ENCODE results near the gene ANKRD63. TPM values are rescaled to one million over a fixed set of nuclear protein-coding genes. Genes with fewer than 3 reads are reported as not detected.

Gene ANKRD63
- total and polyA plus RNA-seq, 2 donors (not counting 1 experiment from before 2014, with no cell fraction given), result not detected

DNA sequence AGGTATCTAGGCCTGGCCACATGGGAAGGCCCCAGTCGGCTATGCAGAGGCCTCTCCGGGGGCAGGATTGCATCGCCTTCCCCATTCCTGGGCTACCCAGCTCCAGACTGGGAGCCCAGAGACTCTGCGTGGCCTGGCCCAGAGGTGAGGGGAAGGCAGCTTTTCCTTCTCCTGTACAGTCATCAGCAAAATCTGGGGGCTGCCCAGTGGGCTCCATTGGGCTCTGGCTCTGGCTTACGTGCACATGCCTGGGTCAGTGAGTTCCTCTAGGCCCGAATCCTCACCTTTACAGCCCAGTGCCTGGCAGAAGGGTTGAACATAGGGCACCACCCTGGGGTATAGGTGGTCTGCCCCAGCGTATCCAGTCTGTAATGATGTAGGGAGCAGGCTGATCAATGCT, 3.9 kb upstream of the ANKRD63 start:
- H2AFZ ChIP-seq (ENCODE audit: low read length), result no peak overlapping the region
- no peaks in the 10 kb centered on the region for H3K9me3 ChIP-seq (ENCODE audit: control insufficient read depth, insufficient read depth, low read depth, low read length)
- no peak overlapping the region for H3K27ac ChIP-seq (ENCODE audit: insufficient read depth, low read length)
- H3K27me3 ChIP-seq (ENCODE audit: control insufficient read depth, insufficient read depth, low read length), result peaks cover 32% of the 10 kb centered on the region
- no peaks in the 10 kb centered on the region for H3K79me2 ChIP-seq (ENCODE audit: control insufficient read depth, insufficient read depth, low read length)
- no peak overlapping the region for H3K4me3 ChIP-seq (replicated peaks in 1 of 4; ENCODE audit: control extremely low read depth in 1 of 4, insufficient read depth in 1 of 4, low read depth in 3 of 4, low read length in 4 of 4)
- no peak for DNase-seq (ENCODE audit: low read depth in 2 of 2)
- no peak overlapping the region for H3K4me2 ChIP-seq (ENCODE audit: extremely low read depth, insufficient read depth, low read length)
- H3K36me3 ChIP-seq (ENCODE audit: control insufficient read depth, insufficient read depth, low read length), result no peaks in the 10 kb centered on the region
- TF ChIP-seq, protein P1, sequence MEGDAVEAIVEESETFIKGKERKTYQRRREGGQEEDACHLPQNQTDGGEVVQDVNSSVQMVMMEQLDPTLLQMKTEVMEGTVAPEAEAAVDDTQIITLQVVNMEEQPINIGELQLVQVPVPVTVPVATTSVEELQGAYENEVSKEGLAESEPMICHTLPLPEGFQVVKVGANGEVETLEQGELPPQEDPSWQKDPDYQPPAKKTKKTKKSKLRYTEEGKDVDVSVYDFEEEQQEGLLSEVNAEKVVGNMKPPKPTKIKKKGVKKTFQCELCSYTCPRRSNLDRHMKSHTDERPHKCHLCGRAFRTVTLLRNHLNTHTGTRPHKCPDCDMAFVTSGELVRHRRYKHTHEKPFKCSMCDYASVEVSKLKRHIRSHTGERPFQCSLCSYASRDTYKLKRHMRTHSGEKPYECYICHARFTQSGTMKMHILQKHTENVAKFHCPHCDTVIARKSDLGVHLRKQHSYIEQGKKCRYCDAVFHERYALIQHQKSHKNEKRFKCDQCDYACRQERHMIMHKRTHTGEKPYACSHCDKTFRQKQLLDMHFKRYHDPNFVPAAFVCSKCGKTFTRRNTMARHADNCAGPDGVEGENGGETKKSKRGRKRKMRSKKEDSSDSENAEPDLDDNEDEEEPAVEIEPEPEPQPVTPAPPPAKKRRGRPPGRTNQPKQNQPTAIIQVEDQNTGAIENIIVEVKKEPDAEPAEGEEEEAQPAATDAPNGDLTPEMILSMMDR (conservative IDR thresholded peaks at IDR 0.05 in 1 of 2, IDR thresholded peaks at IDR 0.05 in 1 of 2; ENCODE audit: low read depth in 1 of 2, low read length in 2 of 2), result no peak
- TF ChIP-seq EZH2 (IDR thresholded peaks at IDR 0.05; ENCODE audit: low read length, missing control alignments), result no peak
- no peak overlapping the region for H3K9ac ChIP-seq (ENCODE audit: insufficient read depth, low read length)
- H3K4me1 ChIP-seq (ENCODE audit: control insufficient read depth, extremely low read depth, insufficient read depth, low read length), result no peaks in the 10 kb centered on the region
- H4K20me1 ChIP-seq (ENCODE audit: control insufficient read depth, extremely low read depth, insufficient read depth, low read length), result no peaks in the 10 kb centered on the region

DNA sequence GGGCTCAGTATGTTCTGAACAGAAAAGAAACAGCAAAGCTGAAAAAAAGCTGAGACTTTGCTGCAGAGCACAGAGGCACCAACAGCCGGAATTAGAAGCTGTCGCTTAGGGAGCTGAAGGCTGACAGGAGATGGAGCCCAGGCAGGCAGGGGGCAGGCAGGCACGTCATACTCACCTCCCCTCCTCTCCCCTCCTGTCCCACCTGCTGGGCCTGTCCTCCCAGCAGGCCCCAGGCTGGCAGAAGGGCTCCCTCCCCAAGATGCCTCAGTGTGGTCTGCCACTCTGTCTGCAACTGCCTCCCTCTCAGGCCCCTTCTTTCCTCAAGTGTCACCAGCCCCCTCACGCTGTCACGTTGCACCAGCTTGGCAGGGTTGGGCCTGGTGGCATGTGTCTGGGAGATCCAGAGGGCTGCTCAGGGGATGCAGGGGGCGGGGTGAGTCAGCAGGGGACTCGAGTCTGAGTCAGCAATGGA, 3.2 kb upstream of the ANKRD63 start:
- TF ChIP-seq, protein P1 (conservative IDR thresholded peaks at IDR 0.05 in 1 of 2, IDR thresholded peaks at IDR 0.05 in 1 of 2; ENCODE audit: low read depth in 1 of 2, low read length in 2 of 2), result no peak
- no peak for TF ChIP-seq EZH2 (IDR thresholded peaks at IDR 0.05; ENCODE audit: low read length, missing control alignments)
- no peak overlapping the region for H2AFZ ChIP-seq (ENCODE audit: low read length)
- H3K4me3 ChIP-seq (replicated peaks in 1 of 4; ENCODE audit: control extremely low read depth in 1 of 4, insufficient read depth in 1 of 4, low read depth in 3 of 4, low read length in 4 of 4), result no peak overlapping the region
- no peak overlapping the region for H3K27ac ChIP-seq (ENCODE audit: insufficient read depth, low read length)
- H3K9me3 ChIP-seq (ENCODE audit: control insufficient read depth, insufficient read depth, low read depth, low read length), result no peaks in the 10 kb centered on the region
- no peak overlapping the region for H3K9ac ChIP-seq (ENCODE audit: insufficient read depth, low read length)
- no peaks in the 10 kb centered on the region for H3K79me2 ChIP-seq (ENCODE audit: control insufficient read depth, insufficient read depth, low read length)
- H3K27me3 ChIP-seq (ENCODE audit: control insufficient read depth, insufficient read depth, low read length), result peaks cover 36% of the 10 kb centered on the region
- no peaks in the 10 kb centered on the region for H4K20me1 ChIP-seq (ENCODE audit: control insufficient read depth, extremely low read depth, insufficient read depth, low read length)
- H3K36me3 ChIP-seq (ENCODE audit: control insufficient read depth, insufficient read depth, low read length), result no peaks in the 10 kb centered on the region
- H3K4me1 ChIP-seq (ENCODE audit: control insufficient read depth, extremely low read depth, insufficient read depth, low read length), result no peaks in the 10 kb centered on the region
- no peak overlapping the region for H3K4me2 ChIP-seq (ENCODE audit: extremely low read depth, insufficient read depth, low read length)
- no peak for DNase-seq (ENCODE audit: low read depth in 2 of 2)

DNA sequence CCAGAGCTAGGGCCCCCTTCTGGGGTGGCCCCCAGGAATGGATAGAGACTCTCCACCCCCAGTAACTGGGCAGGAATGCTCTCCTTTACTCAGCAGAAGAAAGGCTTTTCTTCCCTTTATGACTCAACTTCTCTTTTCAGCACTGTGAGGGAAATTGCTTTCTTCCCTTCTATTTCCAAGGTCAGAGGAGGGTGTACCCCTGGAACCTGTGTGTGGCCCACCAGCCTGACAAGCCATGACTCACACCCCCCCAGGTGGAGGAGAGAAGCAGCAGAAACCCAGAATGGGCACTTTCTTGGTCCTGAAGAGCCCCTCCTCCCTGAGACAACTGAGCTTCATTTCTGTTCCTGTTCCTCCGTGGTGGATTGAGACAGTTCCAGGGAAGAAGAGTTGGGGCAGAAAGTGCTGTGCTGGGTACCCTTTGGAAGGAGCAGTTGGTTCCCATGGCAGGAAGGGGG, 2.7 kb upstream of the ANKRD63 start:
- no peak overlapping the region for H3K27ac ChIP-seq (ENCODE audit: insufficient read depth, low read length)
- H3K27me3 ChIP-seq (ENCODE audit: control insufficient read depth, insufficient read depth, low read length), result peaks cover 41% of the 10 kb centered on the region
- H3K9ac ChIP-seq (ENCODE audit: insufficient read depth, low read length), result no peak overlapping the region
- DNase-seq (ENCODE audit: low read depth in 2 of 2), result peak in 1 of 2 donors; percentile 16
- H2AFZ ChIP-seq (ENCODE audit: low read length), result no peak overlapping the region
- H3K4me3 ChIP-seq (replicated peaks in 1 of 4; ENCODE audit: control extremely low read depth in 1 of 4, insufficient read depth in 1 of 4, low read depth in 3 of 4, low read length in 4 of 4), result no peak overlapping the region
- H4K20me1 ChIP-seq (ENCODE audit: control insufficient read depth, extremely low read depth, insufficient read depth, low read length), result no peaks in the 10 kb centered on the region
- TF ChIP-seq EZH2 (IDR thresholded peaks at IDR 0.05; ENCODE audit: low read length, missing control alignments), result no peak
- TF ChIP-seq, protein P1 (conservative IDR thresholded peaks at IDR 0.05 in 1 of 2, IDR thresholded peaks at IDR 0.05 in 1 of 2; ENCODE audit: low read depth in 1 of 2, low read length in 2 of 2), result no peak
- H3K79me2 ChIP-seq (ENCODE audit: control insufficient read depth, insufficient read depth, low read length), result no peaks in the 10 kb centered on the region
- H3K4me2 ChIP-seq (ENCODE audit: extremely low read depth, insufficient read depth, low read length), result no peak overlapping the region
- H3K4me1 ChIP-seq (ENCODE audit: control insufficient read depth, extremely low read depth, insufficient read depth, low read length), result no peaks in the 10 kb centered on the region
- H3K9me3 ChIP-seq (ENCODE audit: control insufficient read depth, insufficient read depth, low read depth, low read length), result no peaks in the 10 kb centered on the region
- no peaks in the 10 kb centered on the region for H3K36me3 ChIP-seq (ENCODE audit: control insufficient read depth, insufficient read depth, low read length)

Measured in fibroblast of lung (primary cell).